ENCODE results near the gene PAFAH1B1.
"Not testable (repeated sequence)": the region's sequence is repeated elsewhere in the genome, so short reads cannot be mapped to it uniquely, and the experiment has no call there.

The PAFAH1B1 gene

GRCh38 chr17:2611627-2612026, 18.2 kb downstream of the PAFAH1B1 start:
- no peak overlapping the region for H3K9ac ChIP-seq
- H3K4me3 ChIP-seq (ENCODE audit: low read depth, low read length): no peak overlapping the region
- H3K4me2 ChIP-seq (ENCODE audit: low read length): no peak overlapping the region
- H2AFZ ChIP-seq: no peak overlapping the region
- TF ChIP-seq, protein P1, sequence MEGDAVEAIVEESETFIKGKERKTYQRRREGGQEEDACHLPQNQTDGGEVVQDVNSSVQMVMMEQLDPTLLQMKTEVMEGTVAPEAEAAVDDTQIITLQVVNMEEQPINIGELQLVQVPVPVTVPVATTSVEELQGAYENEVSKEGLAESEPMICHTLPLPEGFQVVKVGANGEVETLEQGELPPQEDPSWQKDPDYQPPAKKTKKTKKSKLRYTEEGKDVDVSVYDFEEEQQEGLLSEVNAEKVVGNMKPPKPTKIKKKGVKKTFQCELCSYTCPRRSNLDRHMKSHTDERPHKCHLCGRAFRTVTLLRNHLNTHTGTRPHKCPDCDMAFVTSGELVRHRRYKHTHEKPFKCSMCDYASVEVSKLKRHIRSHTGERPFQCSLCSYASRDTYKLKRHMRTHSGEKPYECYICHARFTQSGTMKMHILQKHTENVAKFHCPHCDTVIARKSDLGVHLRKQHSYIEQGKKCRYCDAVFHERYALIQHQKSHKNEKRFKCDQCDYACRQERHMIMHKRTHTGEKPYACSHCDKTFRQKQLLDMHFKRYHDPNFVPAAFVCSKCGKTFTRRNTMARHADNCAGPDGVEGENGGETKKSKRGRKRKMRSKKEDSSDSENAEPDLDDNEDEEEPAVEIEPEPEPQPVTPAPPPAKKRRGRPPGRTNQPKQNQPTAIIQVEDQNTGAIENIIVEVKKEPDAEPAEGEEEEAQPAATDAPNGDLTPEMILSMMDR (IDR thresholded peaks at IDR 0.05): no peak
- peaks cover 78% of the 10 kb centered on the region for H3K79me2 ChIP-seq
- no peaks in the 10 kb centered on the region for H3K27me3 ChIP-seq (ENCODE audit: control insufficient read depth, insufficient read depth, low read length)
- peaks cover 8% of the 10 kb centered on the region for H3K4me1 ChIP-seq
- H3K27ac ChIP-seq: no peak overlapping the region
- H3K9me3 ChIP-seq (ENCODE audit: control insufficient read depth, low read length): no peaks in the 10 kb centered on the region
- no peaks in the 10 kb centered on the region for H3K36me3 ChIP-seq (ENCODE audit: control insufficient read depth, insufficient read depth, low read length)

DNA sequence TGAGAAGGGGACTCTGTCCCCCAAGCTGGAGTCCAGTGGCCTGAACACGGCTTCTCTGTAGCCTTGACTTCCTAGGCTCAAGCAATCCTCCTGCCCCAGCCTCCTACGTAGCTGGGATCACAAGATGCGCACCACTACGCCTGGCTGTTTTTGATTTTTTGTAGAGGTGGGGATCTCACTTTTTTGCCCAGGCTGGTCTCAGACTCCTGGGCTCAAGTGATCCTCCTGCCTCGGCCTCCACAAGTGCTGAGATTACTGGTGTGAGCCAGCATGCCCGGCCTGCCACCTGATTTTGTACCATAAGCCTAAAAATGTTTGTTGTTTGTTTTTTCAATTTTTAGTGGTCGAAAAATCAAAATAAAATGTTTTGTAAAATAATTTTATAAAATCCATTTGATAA, 19.2 kb downstream of the PAFAH1B1 start:
- no peaks in the 10 kb centered on the region for H3K9me3 ChIP-seq (ENCODE audit: control insufficient read depth, low read length)
- peaks cover 13% of the 10 kb centered on the region for H3K4me1 ChIP-seq
- H3K4me3 ChIP-seq (ENCODE audit: low read depth, low read length): no peak overlapping the region
- no peak overlapping the region for H3K9ac ChIP-seq
- TF ChIP-seq, protein P1 (IDR thresholded peaks at IDR 0.05): no peak
- H3K79me2 ChIP-seq: peaks cover 75% of the 10 kb centered on the region
- H3K27me3 ChIP-seq (ENCODE audit: control insufficient read depth, insufficient read depth, low read length): no peaks in the 10 kb centered on the region
- H3K27ac ChIP-seq: no peak overlapping the region
- H3K36me3 ChIP-seq (ENCODE audit: control insufficient read depth, insufficient read depth, low read length): no peaks in the 10 kb centered on the region
- H3K4me2 ChIP-seq (ENCODE audit: low read length): no peak overlapping the region
- H2AFZ ChIP-seq: no peak overlapping the region

DNA sequence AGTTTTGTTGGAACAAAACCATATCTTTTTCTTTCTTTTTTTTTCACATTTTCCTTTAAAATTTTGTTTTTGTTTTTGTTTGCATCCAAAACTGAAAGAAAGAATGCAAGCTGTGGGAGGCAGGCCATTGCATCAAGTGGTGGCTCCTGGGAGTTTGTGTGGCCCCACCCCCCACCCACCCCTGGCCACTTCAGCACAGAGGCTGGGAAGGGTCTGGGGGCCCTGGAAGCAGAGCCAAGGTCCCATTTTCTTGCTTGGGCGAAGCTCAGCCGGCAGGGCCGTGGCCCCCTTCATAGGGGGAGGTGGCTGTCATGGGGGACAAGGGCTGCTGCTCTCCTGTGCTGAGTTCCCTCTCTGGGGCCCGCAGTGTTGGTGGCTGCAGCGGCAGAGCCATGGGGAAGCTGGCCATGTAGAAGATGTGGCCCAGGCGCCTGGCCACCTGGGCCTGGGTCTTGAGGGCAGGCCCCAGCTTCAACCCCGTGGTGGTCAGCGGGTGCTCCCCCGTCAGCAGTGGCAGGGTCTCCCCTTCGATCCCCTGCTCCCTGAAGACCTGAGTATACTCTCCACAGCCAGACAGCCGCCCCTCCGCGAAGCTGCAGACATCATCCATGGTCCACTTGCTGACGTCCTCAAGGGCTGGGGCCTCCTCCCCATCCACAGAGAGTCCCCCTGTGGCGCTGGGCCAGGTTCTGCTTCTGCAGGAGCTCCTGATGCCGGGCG, 19.8 kb downstream of the PAFAH1B1 start:
- Histone ChIP-seq H2AFZ (no peak overlapping the region), H3K79me2 (peaks cover 76% of the 10 kb centered on the region), H3K27me3 (ENCODE audit: control insufficient read depth, insufficient read depth, low read length) (no peaks in the 10 kb centered on the region), H3K9me3 (ENCODE audit: control insufficient read depth, low read length) (no peaks in the 10 kb centered on the region), H3K27ac (no peak overlapping the region), H3K4me3 (ENCODE audit: low read depth, low read length) (no peak overlapping the region), H3K4me1 (peaks cover 13% of the 10 kb centered on the region), H3K9ac (no peak overlapping the region), H3K36me3 (ENCODE audit: control insufficient read depth, insufficient read depth, low read length) (no peaks in the 10 kb centered on the region), H3K4me2 (ENCODE audit: low read length) (no peak overlapping the region)
- TF ChIP-seq, protein P1 (IDR thresholded peaks at IDR 0.05): no peak

DNA sequence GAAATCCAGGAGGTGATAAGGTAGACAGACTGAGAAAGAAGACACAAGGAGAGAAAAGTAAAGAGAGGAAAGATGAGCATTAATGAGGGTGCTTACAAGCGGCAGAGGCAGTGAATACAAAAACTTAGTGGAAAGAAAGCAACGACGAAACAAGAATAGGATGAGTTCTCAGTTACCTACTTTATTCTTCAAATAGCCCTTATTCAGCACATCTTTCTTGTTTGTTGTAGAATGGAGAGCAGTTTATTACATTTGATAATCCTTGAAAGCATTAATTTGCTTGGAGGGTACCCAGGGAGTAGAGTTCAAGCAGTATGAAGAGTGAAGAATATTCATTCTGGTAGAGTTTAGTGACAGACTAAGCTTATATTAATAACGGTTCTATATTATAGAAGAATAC, 22.4 kb downstream of the PAFAH1B1 start:
- Histone ChIP-seq H3K4me2 (ENCODE audit: low read length) (no peak overlapping the region), H3K4me1 (peaks cover 9% of the 10 kb centered on the region), H3K27ac (no peak overlapping the region), H3K9me3 (ENCODE audit: control insufficient read depth, low read length) (no peaks in the 10 kb centered on the region), H3K27me3 (ENCODE audit: control insufficient read depth, insufficient read depth, low read length) (no peaks in the 10 kb centered on the region), H3K36me3 (ENCODE audit: control insufficient read depth, insufficient read depth, low read length) (no peaks in the 10 kb centered on the region), H2AFZ (no peak overlapping the region), H3K79me2 (peaks cover 75% of the 10 kb centered on the region), H3K9ac (no peak overlapping the region), H3K4me3 (ENCODE audit: low read depth, low read length) (no peak overlapping the region)
- TF ChIP-seq, protein P1 (IDR thresholded peaks at IDR 0.05): no peak

DNA sequence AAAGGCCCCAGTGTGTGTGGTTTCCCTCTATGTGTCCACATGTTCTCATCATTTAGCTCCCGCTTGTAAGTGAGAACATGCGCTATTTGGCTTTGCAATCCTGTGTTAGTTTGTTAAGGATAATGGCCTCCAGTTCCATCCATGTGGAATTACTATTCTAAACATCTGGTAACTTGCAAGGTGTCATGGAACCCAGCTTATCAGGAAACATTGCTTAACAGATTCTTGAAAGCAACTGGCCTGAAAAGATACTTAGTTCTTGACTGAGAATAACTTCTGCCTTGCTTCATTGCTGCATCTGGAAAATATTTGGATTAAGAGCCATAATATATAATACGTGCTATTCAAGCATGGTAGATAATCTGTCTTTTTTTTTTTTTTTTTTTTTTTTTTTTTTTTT, 27.8 kb downstream of the PAFAH1B1 start:
- peaks cover 8% of the 10 kb centered on the region for H3K4me1 ChIP-seq
- TF ChIP-seq, protein P1 (IDR thresholded peaks at IDR 0.05): no peak

DNA sequence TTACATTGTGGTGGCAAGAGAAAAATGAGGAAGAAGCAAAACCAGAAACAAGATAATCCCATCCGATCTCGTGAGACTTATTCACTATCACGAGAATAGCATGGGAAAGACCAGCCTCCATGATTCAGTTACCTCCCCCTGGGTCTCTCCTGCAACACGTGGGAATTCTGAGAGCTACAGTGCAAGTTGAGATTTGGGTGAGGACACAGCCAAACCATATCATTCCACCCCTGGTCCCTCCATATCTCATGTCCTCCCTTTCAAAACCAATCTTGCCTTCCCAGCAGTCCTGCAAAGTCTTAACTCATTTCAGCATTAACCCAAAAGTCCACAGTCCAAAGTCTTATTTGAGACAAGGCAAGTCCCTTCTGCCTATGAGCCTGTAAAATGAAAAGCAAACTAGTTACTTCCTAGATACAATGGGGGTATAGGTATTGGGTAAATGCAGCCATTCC, 28.5 kb downstream of the PAFAH1B1 start:
- H2AFZ ChIP-seq; H3K36me3 ChIP-seq (ENCODE audit: control insufficient read depth, insufficient read depth, low read length); H3K4me2 ChIP-seq (ENCODE audit: low read length); H3K4me3 ChIP-seq (ENCODE audit: low read depth, low read length); H3K27me3 ChIP-seq (ENCODE audit: control insufficient read depth, insufficient read depth, low read length); H3K4me1 ChIP-seq; H3K9me3 ChIP-seq (ENCODE audit: control insufficient read depth, low read length); H3K27ac ChIP-seq; H3K9ac ChIP-seq: not testable (repeated sequence)
- H3K79me2 ChIP-seq: peaks cover 73% of the 10 kb centered on the region

More for the DNA sequence above, 27.8 kb downstream of the PAFAH1B1 start:
- no peaks in the 10 kb centered on the region for H3K27me3 ChIP-seq (ENCODE audit: control insufficient read depth, insufficient read depth, low read length)
- H3K36me3 ChIP-seq (ENCODE audit: control insufficient read depth, insufficient read depth, low read length): no peaks in the 10 kb centered on the region
- H2AFZ ChIP-seq: no peak overlapping the region
- H3K4me2 ChIP-seq (ENCODE audit: low read length): no peak overlapping the region
- H3K9me3 ChIP-seq (ENCODE audit: control insufficient read depth, low read length): no peaks in the 10 kb centered on the region
- no peak overlapping the region for H3K27ac ChIP-seq
- H3K9ac ChIP-seq: no peak overlapping the region
- H3K4me3 ChIP-seq (ENCODE audit: low read depth, low read length): no peak overlapping the region
- peaks cover 73% of the 10 kb centered on the region for H3K79me2 ChIP-seq

DNA sequence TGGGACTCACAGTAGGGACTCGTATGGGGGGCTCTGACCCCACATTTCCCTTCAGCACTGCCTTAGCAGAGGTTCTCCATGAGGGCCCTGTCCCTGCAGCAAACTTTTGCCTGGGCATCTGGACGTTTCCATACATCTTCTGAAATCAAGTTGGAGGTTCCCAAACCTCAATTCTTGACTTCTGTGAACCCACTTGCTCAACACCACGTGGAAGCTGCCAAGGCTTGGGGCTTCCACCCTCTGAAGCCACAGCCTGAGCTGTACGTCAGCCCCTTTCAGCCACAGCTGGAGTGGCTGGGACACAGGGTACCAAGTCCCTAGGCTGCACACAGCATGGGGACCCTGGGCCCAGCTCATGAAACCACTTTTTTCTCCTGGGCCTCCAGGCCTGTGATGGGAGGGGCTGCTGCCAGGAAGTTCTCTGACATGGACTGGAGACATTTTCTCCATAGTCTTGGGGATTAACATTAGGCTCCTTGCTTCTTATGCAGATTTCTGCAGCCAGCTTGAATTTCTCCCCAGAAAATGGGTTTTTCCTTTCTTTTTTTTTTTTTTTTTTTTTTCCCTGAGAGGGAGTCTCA, 29.4 kb downstream of the PAFAH1B1 start:
- not testable (repeated sequence) for H3K9me3 ChIP-seq (ENCODE audit: control insufficient read depth, low read length); H3K4me3 ChIP-seq (ENCODE audit: low read depth, low read length); H3K4me1 ChIP-seq; H3K9ac ChIP-seq; H3K27ac ChIP-seq; H3K27me3 ChIP-seq (ENCODE audit: control insufficient read depth, insufficient read depth, low read length); H3K36me3 ChIP-seq (ENCODE audit: control insufficient read depth, insufficient read depth, low read length); H2AFZ ChIP-seq; H3K4me2 ChIP-seq (ENCODE audit: low read length)
- peaks cover 76% of the 10 kb centered on the region for H3K79me2 ChIP-seq

Data from parathyroid adenoma (tissue), 2 donors.